ENCODE data around the gene RBMS1.

Gene RBMS1

DNA sequence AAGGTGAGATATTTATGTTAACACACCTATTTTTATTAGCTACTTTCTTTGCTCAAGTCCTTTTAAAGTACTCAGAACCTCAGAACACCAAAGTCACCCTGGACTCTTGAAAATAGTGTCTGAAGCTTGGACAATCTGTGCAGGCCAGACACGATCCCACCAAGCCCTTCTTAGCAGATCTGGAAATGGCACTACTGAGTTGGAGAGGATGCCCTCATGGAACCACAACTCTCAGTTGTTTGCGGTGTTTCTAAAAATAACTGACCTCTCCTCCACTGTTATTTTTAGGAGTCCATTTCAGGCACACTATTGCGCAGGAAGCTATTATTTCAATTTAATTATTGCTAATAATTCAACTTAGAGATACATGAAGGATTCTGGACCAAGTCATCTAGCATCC lies 190.1 kb downstream of the RBMS1 start:
- DNase-seq (ENCODE audit: low read depth, low spot score) = no peak

DNA sequence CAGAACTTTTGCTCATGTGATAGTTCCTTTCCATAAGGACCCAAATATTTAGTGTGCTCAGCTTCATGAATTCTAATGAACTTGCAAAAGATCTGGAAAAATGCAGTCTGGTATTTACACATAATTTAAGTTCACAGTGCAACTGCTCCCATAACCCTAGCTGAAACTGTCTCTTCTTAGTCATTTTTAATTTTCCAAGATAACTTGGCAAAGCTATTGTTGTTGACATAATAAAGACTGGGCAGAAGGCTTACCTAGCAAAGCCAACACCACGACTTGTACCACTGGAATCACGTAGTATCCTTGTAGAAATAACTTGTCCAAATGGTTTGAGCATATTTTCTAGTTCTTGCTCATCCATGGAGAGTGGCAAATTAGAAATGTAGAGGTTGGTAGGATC lies 190.5 kb downstream of the RBMS1 start:
- no peak for DNase-seq (ENCODE audit: low read depth, low spot score)

DNA sequence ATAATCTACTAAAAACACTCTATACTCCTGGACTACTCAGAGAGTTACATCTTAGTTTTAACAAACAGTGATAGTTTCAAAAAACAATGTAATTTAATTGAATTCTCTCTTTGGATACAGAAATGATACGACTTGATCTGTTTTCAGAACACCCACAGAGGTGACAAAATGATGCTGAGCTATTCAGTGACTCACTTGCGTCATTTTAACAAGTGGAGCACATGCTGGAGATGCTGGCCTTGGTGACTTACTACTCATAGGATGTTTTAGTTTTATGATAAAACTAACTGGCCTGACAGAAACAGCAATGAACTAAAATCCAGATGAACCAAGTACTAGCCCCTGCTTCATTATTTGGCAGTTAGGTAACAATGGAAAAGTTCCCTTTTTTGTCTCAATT lies 192.2 kb downstream of the RBMS1 start:
- no peak for DNase-seq (ENCODE audit: low read depth, low spot score)

DNA sequence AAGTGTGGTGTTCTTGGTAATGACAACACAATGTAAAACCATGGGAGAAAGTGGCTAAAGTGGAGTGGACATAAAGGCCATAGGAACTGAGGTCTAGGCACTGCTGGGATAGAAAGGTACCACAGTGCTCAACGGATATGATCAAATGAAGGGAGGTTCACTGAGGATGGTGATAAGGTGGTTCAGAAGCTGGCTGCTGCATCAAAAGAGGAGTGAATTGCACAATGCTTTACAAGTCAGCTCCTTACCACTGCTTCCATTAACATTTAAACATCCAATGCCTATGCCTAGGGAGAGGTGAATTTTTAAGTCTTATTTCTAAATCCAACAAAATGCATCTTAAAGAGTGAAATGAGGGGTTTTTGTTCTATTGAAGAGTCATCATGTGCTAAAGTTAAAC lies 193.4 kb downstream of the RBMS1 start:
- DNase-seq (ENCODE audit: low read depth, low spot score) = no peak

DNA sequence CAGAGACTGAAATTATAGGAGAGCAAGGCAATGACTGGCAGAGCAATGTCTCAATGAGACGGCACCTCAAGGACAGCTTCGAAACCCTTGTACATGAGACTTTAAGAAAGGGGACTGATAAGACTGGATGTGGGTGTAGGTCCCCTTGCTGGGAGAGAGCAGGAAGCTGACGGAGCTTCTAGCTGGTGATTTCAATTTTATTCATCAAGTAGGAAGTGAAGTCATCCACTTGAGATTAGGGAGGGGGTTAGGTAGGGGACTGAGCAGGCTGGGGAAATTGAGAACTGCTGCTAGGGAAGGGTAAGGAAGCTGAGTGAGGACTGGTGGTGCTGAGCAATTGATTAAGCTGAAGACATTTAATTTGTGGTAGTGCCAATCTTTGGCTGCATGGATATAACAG lies 194.1 kb downstream of the RBMS1 start:
- no peak for DNase-seq (ENCODE audit: low read depth, low spot score)

DNA sequence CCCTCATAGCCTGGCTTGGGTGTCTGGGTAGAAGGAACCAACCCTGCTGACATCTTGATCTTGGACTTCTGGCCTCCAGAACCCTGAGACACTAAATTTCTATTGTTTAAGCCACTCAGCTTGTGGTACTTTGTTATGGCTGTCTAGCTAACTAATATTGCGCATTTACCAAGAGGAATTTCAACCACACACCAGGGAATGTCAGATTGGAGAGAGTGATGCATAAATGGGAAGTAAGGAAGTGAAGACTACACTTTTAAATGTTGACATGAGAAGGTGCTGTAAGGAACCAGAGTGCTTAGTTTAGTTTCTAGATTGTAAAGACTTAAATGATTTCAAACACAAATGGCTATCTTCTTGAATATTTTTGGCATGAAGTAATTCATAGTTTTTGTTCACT lies 194.6 kb downstream of the RBMS1 start:
- no peak for DNase-seq (ENCODE audit: low read depth, low spot score)

DNA sequence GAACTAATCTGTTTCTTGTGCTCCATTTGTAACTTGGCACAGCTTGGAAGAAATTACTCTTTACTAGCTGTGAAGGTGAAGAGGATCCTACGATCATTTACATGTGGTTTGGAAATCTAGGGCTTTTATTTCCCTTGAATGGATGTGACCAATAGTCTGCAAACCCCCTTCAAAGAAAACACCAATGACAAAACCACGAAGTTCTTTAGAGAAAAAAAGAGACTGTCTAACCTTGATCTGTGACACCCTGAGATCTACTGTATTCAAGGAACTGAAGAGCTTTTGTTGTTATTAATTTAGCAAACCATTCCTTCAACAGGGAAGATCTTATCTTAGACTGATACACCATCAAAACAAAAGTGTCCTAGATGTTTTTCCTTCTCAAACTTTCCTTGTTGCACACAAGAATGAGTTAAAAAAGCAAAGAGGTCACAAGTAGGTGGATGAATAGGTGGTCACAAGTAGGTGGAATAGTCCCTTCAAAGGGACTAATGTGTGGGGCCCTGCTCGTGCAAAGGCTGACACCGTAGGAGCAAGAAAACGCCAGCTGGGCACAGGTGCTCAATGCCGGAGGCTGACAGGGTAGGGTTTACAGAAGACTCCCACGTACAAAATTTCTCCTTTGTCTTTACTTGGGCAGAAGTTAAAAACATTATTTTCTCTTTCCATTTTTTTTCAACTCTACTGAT lies 197.9 kb downstream of the RBMS1 start:
- DNase-seq (ENCODE audit: low read depth, low spot score) = no peak

DNA sequence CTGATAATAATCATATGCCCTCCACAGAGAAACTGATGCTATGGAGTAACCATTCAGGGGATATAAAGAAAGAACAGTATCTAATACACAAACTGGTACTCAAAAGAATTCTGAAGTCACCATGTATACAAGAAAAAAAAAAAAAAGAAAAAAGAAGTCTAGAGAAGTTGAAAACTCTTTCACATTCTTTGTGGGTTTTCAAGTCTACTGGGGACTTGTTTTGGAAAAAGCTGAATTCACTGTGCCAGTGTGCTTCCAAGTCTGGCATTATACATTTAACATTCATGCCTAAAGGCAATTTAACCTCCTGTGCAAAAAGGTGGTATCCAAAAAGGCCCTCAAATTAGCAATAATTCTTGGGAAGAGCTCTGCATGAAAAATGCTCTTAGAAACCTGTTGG lies 198.7 kb downstream of the RBMS1 start:
- DNase-seq (ENCODE audit: low read depth, low spot score) = no peak

DNA sequence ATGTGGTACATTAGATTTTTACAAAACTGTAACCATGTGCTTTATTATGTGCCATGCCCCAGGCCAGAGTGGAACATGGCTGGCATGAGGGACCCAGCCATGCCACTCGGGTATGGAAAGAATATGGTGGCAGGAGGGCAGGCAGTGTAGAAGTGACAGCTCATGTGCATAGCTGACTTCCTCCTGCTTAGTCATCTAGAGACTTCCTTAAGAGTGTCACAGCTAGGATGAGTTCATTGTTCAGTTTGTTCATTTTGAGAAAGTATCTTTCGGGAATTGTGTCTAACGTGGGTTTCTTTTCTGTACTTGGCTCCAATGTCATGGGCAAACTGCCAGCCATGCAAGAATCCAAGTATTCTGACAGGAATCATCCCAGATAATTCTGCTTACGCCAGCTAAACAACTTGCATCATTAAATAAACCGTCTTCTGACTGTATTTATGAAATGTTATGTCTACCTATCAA lies 199.2 kb downstream of the RBMS1 start:
- no peak for DNase-seq (ENCODE audit: low read depth, low spot score)

DNA sequence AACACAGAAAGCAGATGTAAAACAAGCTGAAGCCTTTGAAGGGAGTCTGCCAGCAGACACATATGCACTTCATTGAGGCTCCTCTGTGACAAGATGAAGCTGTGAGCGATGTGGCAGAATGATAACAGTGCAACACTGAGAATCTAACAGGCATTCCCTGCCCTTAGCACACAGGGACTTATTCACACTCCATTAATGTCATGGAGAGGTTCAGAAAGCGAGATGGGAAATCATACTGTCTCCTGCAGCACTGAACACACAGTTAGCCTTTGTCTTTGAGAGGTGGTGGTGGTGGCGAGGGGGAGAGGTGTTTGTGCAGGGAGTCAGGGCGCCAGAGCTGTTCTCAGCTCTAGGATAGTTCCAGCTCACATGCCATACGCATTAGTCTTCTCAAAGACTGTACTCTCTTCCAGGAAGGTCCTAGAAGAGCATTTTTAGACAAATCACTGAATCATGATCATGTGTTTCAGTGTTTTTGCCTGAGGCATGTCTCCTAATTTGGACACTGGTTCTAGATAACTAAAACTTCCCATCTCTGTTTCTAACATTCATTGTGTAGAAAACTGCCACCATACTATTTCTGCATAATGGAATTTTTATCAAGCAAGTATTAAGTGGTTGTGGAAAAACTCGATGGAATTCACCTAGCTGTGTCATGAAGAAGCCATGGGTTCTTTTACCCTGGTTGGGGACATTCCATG lies 200.1 kb downstream of the RBMS1 start:
- no peak for DNase-seq (ENCODE audit: low read depth, low spot score)

DNA sequence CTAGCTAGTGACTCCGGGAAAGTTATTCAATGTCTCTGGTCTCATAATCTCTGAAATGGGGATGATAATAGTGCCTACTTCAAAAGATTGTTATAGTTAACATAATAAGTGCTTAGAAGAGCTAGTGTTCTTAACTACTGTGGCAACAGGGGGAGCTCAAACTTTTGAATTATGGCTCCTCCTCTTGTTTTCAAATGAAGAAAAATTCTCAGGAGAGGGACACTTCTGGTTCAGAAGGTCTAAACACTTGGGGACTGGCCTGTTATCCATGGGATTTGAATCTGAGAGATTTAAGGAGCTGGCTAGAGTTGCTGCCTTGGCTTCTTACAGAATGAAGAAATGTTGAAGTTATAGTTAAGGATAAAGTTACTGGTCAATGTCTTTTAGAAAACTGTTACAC lies 201.4 kb downstream of the RBMS1 start:
- no peak for DNase-seq (ENCODE audit: low read depth, low spot score)

DNA sequence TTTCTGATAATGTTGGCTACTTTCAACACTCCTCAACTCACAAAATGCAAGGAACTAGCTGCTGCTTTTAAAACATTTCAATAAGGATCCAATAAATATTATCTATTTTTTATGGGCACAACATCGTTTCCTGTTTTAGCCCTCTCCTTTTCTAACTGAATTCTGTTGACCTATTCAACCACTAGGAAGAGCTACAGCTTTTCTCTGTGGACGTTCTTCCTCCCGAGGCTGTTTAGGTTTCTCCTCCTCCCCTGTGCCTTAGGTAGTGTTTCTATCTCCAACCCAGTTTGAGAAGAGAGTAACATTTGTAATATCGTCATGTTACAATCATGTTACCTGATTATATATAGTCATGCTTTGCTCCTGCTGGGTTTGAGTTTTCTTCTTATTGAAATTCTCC lies 202.2 kb downstream of the RBMS1 start:
- no peak for DNase-seq (ENCODE audit: low read depth, low spot score)

DNA sequence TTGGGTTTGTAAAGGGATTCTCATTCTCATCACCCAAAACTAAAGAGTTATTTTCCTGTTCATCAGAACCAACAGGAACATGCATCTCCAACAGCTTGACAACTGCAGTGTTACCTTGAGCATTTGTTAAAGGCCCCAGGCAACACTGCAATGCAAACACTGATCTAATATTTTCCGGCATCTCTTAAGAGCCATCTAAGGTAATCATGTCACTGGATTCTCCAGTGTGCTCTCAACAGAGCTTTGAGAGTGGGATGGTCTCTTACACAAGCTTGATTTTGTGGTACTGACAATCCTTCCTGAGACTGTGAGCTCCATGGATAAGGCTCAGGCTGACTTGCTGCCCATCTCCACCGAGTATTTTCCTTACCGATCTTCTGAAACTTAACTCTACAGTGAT lies 203.0 kb downstream of the RBMS1 start:
- DNase-seq (ENCODE audit: low read depth, low spot score) = no peak

DNA sequence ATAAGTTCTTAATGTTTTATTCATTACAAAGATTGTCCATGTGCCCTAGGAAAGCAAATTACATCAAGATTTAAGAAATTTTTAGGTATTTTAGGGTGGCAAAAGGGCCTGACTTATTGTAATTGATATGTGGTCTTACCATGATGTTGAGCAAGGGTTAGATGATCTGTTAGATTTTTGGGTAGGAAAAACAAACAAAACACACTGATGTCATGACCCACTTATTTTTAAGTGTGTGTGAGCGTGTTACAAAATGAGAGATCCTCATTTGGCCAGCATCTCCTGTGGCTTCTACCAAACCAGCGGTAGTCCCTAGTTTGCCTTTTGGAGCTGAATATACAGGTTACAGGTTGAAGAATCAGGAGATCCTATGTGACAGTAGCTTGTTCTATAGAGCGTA lies 203.8 kb downstream of the RBMS1 start:
- no peak for DNase-seq (ENCODE audit: low read depth, low spot score)

DNA sequence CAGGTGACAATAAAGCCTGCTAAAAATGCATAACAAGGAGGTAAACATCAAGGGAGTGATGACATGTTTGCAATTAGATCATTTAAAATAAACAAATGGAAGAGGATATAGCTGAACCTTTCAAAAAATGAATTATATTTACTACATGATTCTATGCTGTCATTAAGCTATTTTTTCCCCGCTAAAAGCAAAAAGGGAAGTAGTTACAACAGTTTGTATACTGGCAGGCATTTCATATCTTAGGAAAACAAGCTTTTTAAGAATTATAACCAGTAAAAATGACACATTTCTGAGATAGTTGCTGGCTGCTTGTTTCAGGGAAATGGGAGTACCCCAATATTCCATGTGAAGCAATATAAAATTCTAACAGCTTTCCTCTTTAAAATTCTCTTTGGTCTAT lies 204.5 kb downstream of the RBMS1 start:
- no peak for DNase-seq (ENCODE audit: low read depth, low spot score)

DNA sequence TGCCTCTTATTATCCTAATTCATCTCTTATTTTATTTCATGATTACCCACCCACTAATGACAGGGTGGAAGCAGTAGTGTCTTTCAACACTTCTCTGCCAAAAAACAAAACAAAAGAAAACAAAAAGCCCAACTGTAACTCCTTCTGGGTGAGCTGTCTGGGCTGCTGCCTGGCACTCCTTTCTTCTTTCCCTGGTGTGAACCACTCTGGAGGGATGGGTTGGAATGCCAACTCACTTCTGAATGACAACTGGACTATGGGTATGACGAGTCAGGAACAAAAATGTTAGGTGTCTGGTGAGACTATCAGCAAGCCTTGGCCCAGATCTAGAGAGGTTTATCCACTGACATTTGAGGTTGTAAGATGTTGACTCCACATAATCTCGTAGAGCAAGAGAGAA lies 205.3 kb downstream of the RBMS1 start:
- no peak for DNase-seq (ENCODE audit: low read depth, low spot score)

DNA sequence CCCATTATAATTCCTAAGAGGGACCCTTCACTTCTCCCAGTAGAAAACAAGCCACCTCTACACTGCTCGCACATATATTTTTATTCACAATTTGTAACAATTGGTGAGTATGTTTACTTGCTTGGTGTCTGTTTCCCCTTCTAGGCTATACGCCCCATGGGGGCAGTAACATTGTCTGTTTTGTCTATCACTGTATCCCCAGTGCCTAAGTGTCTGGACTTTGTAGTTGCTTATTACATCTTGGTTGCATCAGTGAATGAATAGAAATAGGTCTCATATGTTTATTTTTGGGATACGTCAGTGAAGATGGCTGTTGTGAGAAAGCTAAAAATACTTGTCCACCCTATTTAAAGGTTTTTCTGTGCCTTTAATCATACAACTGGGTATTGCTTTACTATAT lies 206.1 kb downstream of the RBMS1 start:
- no peak for DNase-seq (ENCODE audit: low read depth, low spot score)

DNA sequence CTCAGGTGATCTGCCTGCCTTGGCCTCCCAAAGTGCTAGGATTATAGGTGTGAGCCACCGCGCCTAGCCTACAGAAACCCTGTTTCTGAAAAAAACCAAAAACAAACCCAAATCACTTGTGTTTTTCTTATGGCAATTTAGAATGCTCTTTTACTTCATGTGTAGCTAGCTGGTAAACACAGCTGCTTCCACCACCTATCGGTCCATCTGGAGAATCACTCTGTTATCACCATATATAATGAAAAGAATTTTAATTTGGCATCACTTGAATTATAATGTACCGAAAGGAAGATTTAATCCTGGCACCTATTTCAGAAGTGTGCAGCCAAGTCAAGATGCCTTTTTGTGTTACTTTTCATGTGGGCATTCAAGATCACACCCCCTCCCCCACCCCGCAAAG lies 207.1 kb downstream of the RBMS1 start:
- DNase-seq (ENCODE audit: low read depth, low spot score) = no peak

DNA sequence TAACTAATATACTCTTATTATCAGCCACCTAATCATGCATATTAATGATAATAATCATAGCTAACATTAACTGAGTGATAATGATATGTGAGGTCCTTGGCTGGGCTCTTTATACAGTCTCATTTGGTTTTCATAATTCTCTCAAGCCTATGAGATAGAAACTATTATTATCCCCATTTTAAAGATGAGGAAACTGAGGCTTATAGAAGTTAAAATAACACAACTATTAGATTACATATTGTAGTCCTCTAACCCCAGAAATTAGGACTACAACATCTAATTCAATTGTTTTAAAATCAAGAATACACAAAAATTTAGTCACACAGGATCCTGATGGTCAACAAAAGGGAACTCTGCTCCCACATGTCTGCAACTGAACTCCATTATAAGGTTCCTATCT lies 209.9 kb downstream of the RBMS1 start:
- DNase-seq (ENCODE audit: low read depth, low spot score) = no peak

DNA sequence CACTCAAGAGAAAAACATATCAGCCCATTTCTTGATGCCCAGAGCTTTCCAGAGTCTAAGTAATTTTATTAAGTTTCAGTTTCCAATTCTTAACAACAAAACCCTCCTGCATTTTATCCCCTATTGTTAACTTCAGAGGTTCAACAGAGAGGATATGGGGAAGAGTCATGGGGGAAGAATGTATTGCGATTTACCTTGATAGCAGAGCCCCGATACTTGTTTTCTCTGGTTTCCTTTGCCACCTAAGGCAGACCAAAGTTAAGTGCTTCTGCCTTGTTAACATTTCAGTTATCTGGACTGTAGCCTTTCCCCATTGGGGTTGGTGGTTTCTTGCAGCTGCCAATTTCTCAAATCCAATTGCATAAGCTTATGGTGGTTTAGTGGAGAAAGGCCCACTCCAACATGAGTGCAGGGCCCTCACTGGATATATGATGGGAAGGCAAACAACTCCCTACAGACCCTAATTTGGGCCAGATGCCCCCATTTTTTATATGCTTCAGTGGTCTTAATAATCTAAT lies 211.5 kb downstream of the RBMS1 start:
- no peak for DNase-seq (ENCODE audit: low read depth, low spot score)

DNA sequence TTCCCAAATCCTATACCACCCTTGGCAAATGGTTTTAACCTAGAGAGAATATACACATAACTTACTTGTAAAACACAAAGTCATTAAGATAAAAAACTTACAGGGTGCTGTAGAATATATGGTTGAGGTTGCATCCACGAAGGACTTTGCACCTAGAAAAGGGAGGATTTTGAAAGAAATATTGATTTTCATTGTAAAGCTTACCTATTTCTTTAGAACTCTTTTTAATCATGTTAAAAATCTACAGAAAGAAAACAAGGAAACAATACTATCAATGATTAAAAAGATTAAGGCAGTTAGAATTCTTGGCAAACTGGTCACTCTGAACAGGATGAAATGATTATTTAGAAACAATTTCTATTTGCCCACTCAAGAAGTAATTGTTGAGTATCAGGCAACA lies 212.4 kb downstream of the RBMS1 start:
- DNase-seq (ENCODE audit: low read depth, low spot score) = no peak

DNA sequence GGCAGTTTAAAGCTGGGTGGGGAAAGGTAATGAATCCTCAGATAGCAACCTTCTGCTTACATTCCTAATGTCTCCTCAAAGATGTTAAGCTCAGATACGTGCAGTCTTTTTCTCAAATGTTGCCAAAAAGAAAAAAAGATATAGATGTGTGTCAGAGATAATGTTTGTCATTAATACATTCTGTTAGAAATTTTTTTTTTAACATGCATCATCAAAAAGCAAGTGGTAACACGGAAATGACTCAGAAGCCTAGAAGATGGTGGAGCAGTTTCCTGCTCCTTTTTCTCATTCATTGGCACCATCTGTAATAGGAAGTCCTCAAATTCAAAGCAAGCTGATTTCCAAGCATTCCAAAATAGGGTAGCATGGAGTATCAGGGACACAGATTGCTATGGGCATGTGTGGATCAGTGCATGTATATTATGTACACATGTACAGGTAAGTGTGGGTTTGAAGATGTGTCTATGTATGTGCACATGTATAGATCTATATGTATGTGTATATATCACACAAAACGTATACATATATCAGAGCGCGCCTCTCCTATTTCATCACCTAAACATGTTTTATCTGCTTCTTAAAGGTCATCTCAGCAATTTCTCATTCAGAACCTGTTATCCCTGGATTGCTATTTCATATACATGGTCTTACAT lies 213.7 kb downstream of the RBMS1 start:
- no peak for DNase-seq (ENCODE audit: low read depth, low spot score)

DNA sequence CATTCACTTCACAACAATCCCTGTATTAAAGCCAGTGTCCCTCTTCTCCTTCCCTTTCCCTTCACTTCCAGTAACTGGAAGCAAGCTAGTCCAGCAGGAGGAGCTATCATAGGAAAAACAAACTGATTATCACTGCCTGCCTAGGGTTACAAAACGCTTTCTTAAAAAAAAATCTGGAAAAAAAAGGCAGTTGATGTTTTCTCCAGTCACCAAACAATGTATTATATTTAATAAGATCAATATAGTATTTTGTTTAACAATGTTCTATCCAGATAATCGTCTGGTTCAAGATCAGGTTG lies 214.8 kb downstream of the RBMS1 start:
- no peak for DNase-seq (ENCODE audit: low read depth, low spot score)
